ENCODE results near the gene ATRIP. TPM values are rescaled to one million over a fixed set of nuclear protein-coding genes. Genes with fewer than 3 reads are reported as not detected.

The ATRIP gene
- total and polyA plus RNA-seq, 2 of the 8 experiments (the other 6 are each of a cell fraction or from before 2014, with no cell fraction given), result 18.5 to 20.2 TPM

DNA sequence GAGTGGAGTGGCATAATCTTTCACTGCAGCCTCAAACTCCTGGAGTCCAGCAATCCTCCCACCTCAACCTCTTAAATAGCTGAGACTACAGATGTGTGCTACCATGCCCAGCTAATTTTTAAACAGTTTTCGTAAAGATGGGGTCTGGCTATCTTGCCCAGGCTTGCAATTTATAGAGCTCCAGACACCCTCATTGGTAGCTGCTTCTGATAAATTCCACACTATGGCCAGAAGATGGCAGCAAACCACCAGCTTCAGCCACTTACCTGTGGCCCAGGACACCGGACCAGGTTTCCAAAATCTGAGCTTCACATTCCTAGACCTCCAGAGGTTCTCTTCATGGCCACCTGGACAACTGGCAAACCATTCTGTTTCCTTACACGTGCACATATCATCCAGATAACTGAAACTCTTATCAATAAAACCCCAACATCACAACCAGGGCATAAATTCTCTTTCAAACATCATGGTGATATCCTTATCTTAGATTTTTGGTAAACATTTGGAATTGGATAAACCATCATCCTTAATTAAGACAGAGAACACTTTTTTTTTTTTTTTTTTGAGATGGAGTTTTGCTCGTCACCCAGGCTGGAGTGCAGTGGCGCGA is 45.6 kb upstream of the ATRIP start (continued):
- TF ChIP-seq RXRA (IDR thresholded peaks at IDR 0.05; ENCODE audit: insufficient read depth, low read depth, low read length) (no peak), TBP (IDR thresholded peaks at IDR 0.05; ENCODE audit: low read depth, low read length) (no peak), ZNF274 (IDR thresholded peaks at IDR 0.05; ENCODE audit: borderline replicate concordance, extremely low read depth, low read length) (no peak), RFX5 (IDR thresholded peaks at IDR 0.05; ENCODE audit: borderline replicate concordance, low read depth, low read length) (no peak), EP300 (IDR thresholded peaks at IDR 0.05; ENCODE audit: borderline replicate concordance in 1 of 2, low read depth in 2 of 2, low read length in 2 of 2) (no peak), JUN (IDR thresholded peaks at IDR 0.05; ENCODE audit: low read depth, low read length) (no peak), GTF2F1 (IDR thresholded peaks at IDR 0.05; ENCODE audit: borderline replicate concordance, low read depth, low read length) (no peak), RAD21 (IDR thresholded peaks at IDR 0.05 in 1 of 2, conservative IDR thresholded peaks at IDR 0.05 in 1 of 2; ENCODE audit: low read depth in 2 of 2, low read length in 2 of 2) (peak; percentile 88 to 91), SAP30 (IDR thresholded peaks at IDR 0.05; ENCODE audit: insufficient read depth, insufficient replicate concordance, low read length) (no peak), CEBPB (IDR thresholded peaks at IDR 0.05; ENCODE audit: low read depth, low read length) (no peak), SIX5 (IDR thresholded peaks at IDR 0.05; ENCODE audit: low read depth, low read length) (no peak), ATF3 (IDR thresholded peaks at IDR 0.05; ENCODE audit: insufficient read depth, low read depth, low read length) (no peak), KDM4A (IDR thresholded peaks at IDR 0.05; ENCODE audit: low read depth, low read length, severe bottlenecking) (no peak), CREB1 (IDR thresholded peaks at IDR 0.05) (no peak), TCF12 (IDR thresholded peaks at IDR 0.05; ENCODE audit: low read depth, low read length) (no peak), CBX5 (IDR thresholded peaks at IDR 0.05; ENCODE audit: low read depth, low read length) (no peak)

Data from H1 (cell line).